Bronchial epithelial cell (primary cell): ENCODE measurements around the gene PRCP. TPM values are rescaled to one million over a fixed set of nuclear protein-coding genes. Genes with fewer than 3 reads are reported as not detected.
"Not testable (repeated sequence)": the region's sequence is repeated elsewhere in the genome, so short reads cannot be mapped to it uniquely, and the experiment has no call there.

Experiments used
- DNase-seq: peaks from one replicate; pipeline ENCODE4 v3.0.0-alpha.2; 2010; ENCODE audit warnings: low read depth
- FAIRE-seq: peaks from 2 replicates; lab custom pipeline; 2011; peaks lifted over from hg19 to GRCh38; lab: Jason Lieb, UNC
- H3K27me3 ChIP-seq: 2 replicates; pipeline ENCODE4 v1.5.1; 2011; ENCODE audit warnings: low read length; ENCODE audit not compliant: control insufficient read depth, insufficient read depth
- H3K36me3 ChIP-seq: 2 replicates; pipeline ENCODE4 v1.5.1; 2011; ENCODE audit warnings: low read length; ENCODE audit not compliant: control insufficient read depth, insufficient read depth
- H3K4me3 ChIP-seq: 2 replicates; pipeline ENCODE4 v1.5.1; 2011; ENCODE audit warnings: mild to moderate bottlenecking, low read depth, low read length, control low read depth
- CTCF ChIP-seq: IDR thresholded peaks from 2 replicates; pipeline ENCODE4 v1.5.1; 2011; ENCODE audit warnings: mild to moderate bottlenecking, moderate library complexity, low read length, control low read depth, inconsistent platforms; ENCODE audit not compliant: insufficient read depth, severe bottlenecking
- total RNA-seq: library from RNA; depleted of rRNA; stranded (reverse); fragments of >200 nt; gene quantifications from 2 replicates; pipeline ENCODE4 v1.2.1, GENCODE V29; 2014

The PRCP gene
- total RNA-seq, 1 donor from 2014 or later: 10.0 TPM

- FAIRE-seq (no peak), DNase-seq (no peak)
- no peak for TF ChIP-seq CTCF
- Histone ChIP-seq H3K27me3 (no peaks in the 10 kb centered on the region), H3K4me3 (no peak overlapping the region), H3K36me3 (no peaks in the 10 kb centered on the region)
Observed at GRCh38 chr11:82930229-82930628, 30.0 kb upstream of the PRCP start.

DNA sequence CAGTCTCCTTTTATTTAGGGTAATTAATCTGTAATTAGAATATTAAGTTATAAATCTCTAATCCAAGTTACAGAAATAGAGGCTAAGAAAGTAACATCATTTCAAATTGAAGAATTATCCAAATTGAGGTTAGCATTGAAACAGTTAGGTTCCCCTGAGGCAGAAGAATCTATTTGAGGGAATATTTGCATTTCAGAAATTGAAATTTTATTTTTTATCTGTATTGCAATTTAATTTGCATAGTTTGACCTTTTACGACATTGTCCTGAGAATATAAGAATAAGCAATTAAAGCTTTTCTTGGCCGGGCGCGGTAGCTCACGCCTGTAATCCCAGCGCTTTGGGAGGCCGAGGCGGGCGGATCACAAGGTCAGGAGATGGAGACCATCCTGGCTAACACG lies 28.9 kb upstream of the PRCP start:
- FAIRE-seq: no peak
- no peaks in the 10 kb centered on the region for H3K36me3 ChIP-seq
- H3K27me3 ChIP-seq: no peaks in the 10 kb centered on the region
- TF ChIP-seq CTCF: no peak
- H3K4me3 ChIP-seq: no peak overlapping the region
- DNase-seq: no peak

DNA sequence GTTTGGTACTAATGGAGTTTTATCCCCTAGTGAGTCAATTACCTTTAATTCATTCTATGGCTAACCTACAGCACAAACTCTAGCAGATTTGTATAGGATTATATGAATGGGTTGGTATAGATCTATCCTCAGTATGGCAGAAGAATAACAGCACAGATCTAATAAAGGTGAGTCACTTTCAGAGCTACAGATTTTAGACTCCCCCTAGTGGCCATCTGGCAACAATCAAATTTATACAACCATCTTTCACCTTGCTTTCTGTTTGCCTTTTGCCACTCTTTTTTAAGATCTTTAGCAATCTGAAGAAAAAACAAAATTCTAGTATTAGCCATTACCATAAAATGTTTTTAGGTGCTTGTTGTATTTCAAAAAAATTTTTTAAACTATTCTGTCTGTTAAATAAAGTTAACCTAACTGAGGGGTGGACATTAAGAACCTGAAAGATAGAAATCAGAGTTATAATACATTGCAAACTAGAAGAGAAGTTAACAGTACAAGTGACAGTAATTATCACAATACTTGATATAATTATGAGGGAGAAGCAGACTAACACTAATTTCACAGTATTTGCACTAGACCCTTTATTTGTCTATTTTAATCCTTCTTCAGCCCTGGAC lies 27.1 kb upstream of the PRCP start:
- peak; percentile 71 for TF ChIP-seq CTCF

DNA sequence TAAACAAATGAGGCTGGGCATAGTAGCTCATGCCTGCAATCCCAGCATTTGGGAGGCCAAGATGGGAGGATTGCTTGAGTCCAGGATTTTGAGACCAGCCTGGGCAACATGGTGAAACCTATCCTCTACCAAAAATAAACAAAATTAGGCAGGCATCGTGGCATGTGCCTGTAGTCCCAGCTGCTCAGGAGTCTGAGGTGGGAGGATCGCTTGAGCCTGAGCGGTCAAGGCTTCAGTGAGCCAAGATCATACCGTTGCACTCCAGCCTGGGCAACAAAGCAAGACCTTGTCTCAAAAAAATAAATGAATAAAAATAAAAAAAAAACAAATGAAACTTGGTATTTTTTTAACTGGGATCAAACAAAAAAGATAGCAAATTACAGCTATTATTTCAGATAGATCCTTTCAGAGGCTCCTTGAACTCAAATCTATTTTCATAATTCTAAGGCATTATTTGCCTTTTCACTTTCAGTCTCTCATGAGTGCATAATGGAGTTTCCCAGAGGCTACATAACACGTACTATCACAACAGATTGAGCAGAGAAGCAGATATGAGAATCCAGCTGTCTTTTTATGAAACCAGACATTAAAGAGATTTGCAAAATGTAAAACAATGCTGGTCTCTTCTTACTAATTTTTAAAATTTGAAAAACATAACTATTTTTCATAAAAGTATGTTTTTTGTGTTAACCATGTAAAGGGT lies 24.4 kb upstream of the PRCP start:
- H3K4me3 ChIP-seq: no peak overlapping the region
- no peak for TF ChIP-seq CTCF
- FAIRE-seq (no peak), DNase-seq (no peak)
- no peaks in the 10 kb centered on the region for H3K36me3 ChIP-seq
- no peaks in the 10 kb centered on the region for H3K27me3 ChIP-seq

More for the DNA sequence above, 27.1 kb upstream of the PRCP start:
- DNase-seq: peak; percentile 66
- no peak overlapping the region for H3K4me3 ChIP-seq
- FAIRE-seq: no peak
- H3K36me3 ChIP-seq: no peaks in the 10 kb centered on the region
- no peaks in the 10 kb centered on the region for H3K27me3 ChIP-seq

GRCh38 chr11:82922396-82923173 lies 22.4 kb upstream of the PRCP start:
- H3K36me3 ChIP-seq, FAIRE-seq, H3K4me3 ChIP-seq, DNase-seq, H3K27me3 ChIP-seq: not testable (repeated sequence)

- not testable (repeated sequence) for FAIRE-seq, H3K4me3 ChIP-seq, H3K27me3 ChIP-seq, H3K36me3 ChIP-seq, DNase-seq
Observed at GRCh38 chr11:82920227-82920626, 20.0 kb upstream of the PRCP start.

DNA sequence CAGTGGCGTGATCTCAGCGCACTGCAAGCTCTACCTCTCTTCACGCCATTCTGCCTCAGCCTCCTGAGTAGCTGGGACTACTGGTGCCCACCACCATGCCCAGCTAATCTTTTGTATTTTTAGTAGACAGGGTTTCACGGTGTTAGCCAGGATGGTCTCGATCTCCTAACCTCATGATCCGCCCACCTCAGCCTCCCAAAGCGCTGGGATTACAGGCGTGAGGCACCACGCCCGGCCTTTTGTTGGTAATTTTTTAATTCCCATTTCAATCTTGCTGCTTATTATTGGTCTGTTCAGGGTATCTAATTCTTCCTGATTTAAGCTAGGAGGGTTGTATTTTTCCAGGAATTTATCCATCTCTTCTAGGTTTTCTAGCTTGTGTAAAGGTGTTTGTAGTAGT lies 19.6 kb upstream of the PRCP start:
- not testable (repeated sequence) for H3K27me3 ChIP-seq, FAIRE-seq, DNase-seq

More for the DNA sequence above, 19.6 kb upstream of the PRCP start:
- H3K4me3 ChIP-seq, H3K36me3 ChIP-seq: not testable (repeated sequence)
